H1 (cell line): ENCODE data around the gene SYNDIG1. TPM values are rescaled to one million over a fixed set of nuclear protein-coding genes. Genes with fewer than 3 reads are reported as not detected.
A peak's percentile ranks its signal among the peaks of the same experiment; 100 is the strongest.

ENCODE experiments used
- CTCF ChIA-PET: fragments of 300-600 bp; sonication (Branson Sonifier 250); formaldehyde crosslinking; loops from one replicate; lab custom pipeline; 2021; ENCODE audit not compliant: partially characterized antibody; lab: Charles Lee
- POLR2A ChIA-PET: fragments of 300-600 bp; sonication (Branson Sonifier 250); formaldehyde crosslinking; loops from one replicate; lab custom pipeline; 2021; ENCODE audit warnings: inconsistent platforms; ENCODE audit not compliant: partially characterized antibody; lab: Charles Lee
- DNase-seq, 2 experiments: peaks; one replicate each; pipeline versions ENCODE4 v3.0.0 to v3.0.0-alpha.2; 2010 to 2022; ENCODE audit warnings: low spot score in 2 of 2, low read depth in 1 of 2, mixed read lengths in 1 of 2
- FAIRE-seq: peaks from 2 replicates; lab custom pipeline; 2011; peaks lifted over from hg19 to GRCh38; lab: Jason Lieb, UNC
- H2AFZ ChIP-seq: 2 replicates; pipeline ENCODE4 v1.8.1; 2012; ENCODE audit warnings: low read length, inconsistent platforms
- H2AK5ac ChIP-seq: 2 replicates; pipeline ENCODE4 v1.6.1; 2013; ENCODE audit warnings: low read depth, low read length
- H2BK120ac ChIP-seq: replicated peaks from 2 replicates; pipeline ENCODE3; 2013; ENCODE audit warnings: low read depth, low read length, inconsistent platforms
- H2BK12ac ChIP-seq: 2 replicates; pipeline ENCODE4 v1.6.1; 2013; ENCODE audit warnings: low read depth, low read length
- H2BK15ac ChIP-seq: 2 replicates; pipeline ENCODE4 v1.6.1; 2013; ENCODE audit warnings: low read length
- H2BK20ac ChIP-seq: 2 replicates; pipeline ENCODE4 v1.6.1; 2013; ENCODE audit warnings: low read length
- H2BK5ac ChIP-seq: 2 replicates; pipeline ENCODE4 v1.6.1; 2013; ENCODE audit warnings: low read depth, low read length
- H3K14ac ChIP-seq: 2 replicates; pipeline ENCODE4 v1.6.1; 2013; ENCODE audit warnings: inconsistent platforms; ENCODE audit not compliant: insufficient read length
- H3K18ac ChIP-seq: 2 replicates; pipeline ENCODE4 v1.6.1; 2013; ENCODE audit warnings: low read length; ENCODE audit errors: extremely low read depth
- H3K23ac ChIP-seq: 2 replicates; pipeline ENCODE4 v1.6.1; 2013; ENCODE audit warnings: inconsistent platforms; ENCODE audit not compliant: insufficient read length
- H3K23me2 ChIP-seq: 2 replicates; pipeline ENCODE4 v1.6.1; 2013; ENCODE audit warnings: low read depth, low read length
- H3K27ac ChIP-seq: 2 replicates; pipeline ENCODE4 v1.6.1; 2011; ENCODE audit warnings: low read depth, low read length, inconsistent platforms
- H3K27me3 ChIP-seq, 4 experiments: replicated peaks in 1 of 4; 1 replicate in 1 of 4; 2 replicates in 3 of 4; pipeline versions ENCODE4 v1.6.1 to v1.8.1; 2011 to 2013; ENCODE audit warnings: low read length in 3 of 4, mild to moderate bottlenecking in 3 of 4, inconsistent platforms in 2 of 4, mixed read lengths in 2 of 4, moderate library complexity in 1 of 4; ENCODE audit not compliant: control insufficient read depth in 3 of 4, insufficient read depth in 3 of 4; ENCODE audit errors: extremely low read depth in 1 of 4
- H3K36me3 ChIP-seq, 4 experiments: 2 replicates each; pipeline versions ENCODE4 v1.6.1 to v1.8.1; 2011 to 2013; ENCODE audit warnings: mild to moderate bottlenecking in 4 of 4, low read length in 3 of 4, moderate library complexity in 2 of 4, control low read depth in 1 of 4, inconsistent platforms in 1 of 4; ENCODE audit not compliant: insufficient read depth in 4 of 4, control insufficient read depth in 2 of 4
- H3K4ac ChIP-seq: replicated peaks from 2 replicates; pipeline ENCODE3; 2013; ENCODE audit warnings: low read length, low read depth, mixed read lengths, inconsistent platforms; ENCODE audit not compliant: insufficient read length
- H3K4me1 ChIP-seq, 4 experiments: replicated peaks in 1 of 4; 1 replicate in 1 of 4; 2 replicates in 3 of 4; pipeline versions ENCODE4 v1.6.1 to v1.8.1; 2011 to 2013; ENCODE audit warnings: low read length in 3 of 4, inconsistent platforms in 2 of 4, mixed read lengths in 1 of 4; ENCODE audit not compliant: insufficient read depth in 4 of 4, control insufficient read depth in 3 of 4
- H3K4me2 ChIP-seq, 2 experiments: 2 replicates each; pipeline versions ENCODE4 v1.6.1 to v1.8.1; 2011 to 2013; ENCODE audit warnings: low read depth in 2 of 2, low read length in 2 of 2, control low read depth in 1 of 2, inconsistent platforms in 1 of 2, mild to moderate bottlenecking in 1 of 2; ENCODE audit not compliant: insufficient read depth in 1 of 2
- H3K4me3 ChIP-seq, 4 experiments: fragments of 200-600, 300-600 bp in 1 of 4; sonication (generic), shearing (Covaris generic), sonication (Bioruptor Twin) in 1 of 4; 2 replicates each; pipeline versions ENCODE4 v1.5.1 to v1.8.1; 2011 to 2016; ENCODE audit warnings: low read length in 4 of 4, low read depth in 3 of 4, control low read depth in 2 of 4, inconsistent platforms in 2 of 4, mild to moderate bottlenecking in 2 of 4, mixed read lengths in 1 of 4, moderate library complexity in 1 of 4; ENCODE audit not compliant: insufficient read depth in 2 of 4; ENCODE audit errors: extremely low read depth in 1 of 4
- H3K56ac ChIP-seq: replicated peaks from 2 replicates; pipeline ENCODE3; 2013; ENCODE audit warnings: low read depth, mild to moderate bottlenecking, mixed read lengths, low read length, inconsistent platforms; ENCODE audit not compliant: insufficient read length
- H3K79me1 ChIP-seq: 2 replicates; pipeline ENCODE4 v1.6.1; 2013; ENCODE audit warnings: low read depth, low read length, control low read depth
- H3K79me2 ChIP-seq, 2 experiments: 2 replicates each; pipeline versions ENCODE4 v1.6.1 to v1.8.1; 2012 to 2013; ENCODE audit warnings: low read length in 2 of 2, mild to moderate bottlenecking in 2 of 2, inconsistent platforms in 1 of 2; ENCODE audit not compliant: insufficient read depth in 2 of 2, control insufficient read depth in 1 of 2
- H3K9ac ChIP-seq, 4 experiments: replicated peaks in 1 of 4; 1 replicate in 1 of 4; 2 replicates in 3 of 4; pipeline versions ENCODE4 v1.6.1 to v1.8.1; 2011 to 2013; ENCODE audit warnings: low read depth in 3 of 4, low read length in 3 of 4, control low read depth in 2 of 4, mild to moderate bottlenecking in 2 of 4, moderate library complexity in 2 of 4, inconsistent platforms in 1 of 4; ENCODE audit errors: extremely low read depth in 1 of 4
- H3K9me3 ChIP-seq, 2 experiments: 2 replicates each; pipeline versions ENCODE4 v1.6.1 to v1.8.1; 2012 to 2013; ENCODE audit warnings: mild to moderate bottlenecking in 2 of 2, moderate library complexity in 2 of 2, control low read depth in 1 of 2, inconsistent platforms in 1 of 2, low read depth in 1 of 2, low read length in 1 of 2, mixed read lengths in 1 of 2; ENCODE audit not compliant: insufficient read depth in 2 of 2
- H4K20me1 ChIP-seq, 2 experiments: replicated peaks in 1 of 2; 2 replicates each; pipeline versions ENCODE3 to v1.8.1; 2011 to 2013; ENCODE audit warnings: inconsistent platforms in 2 of 2, low read length in 2 of 2, mild to moderate bottlenecking in 1 of 2; ENCODE audit not compliant: insufficient read depth in 2 of 2, control insufficient read depth in 1 of 2
- H4K5ac ChIP-seq: 2 replicates; pipeline ENCODE4 v1.6.1; 2013; ENCODE audit warnings: low read length, low read depth, mixed read lengths, inconsistent platforms; ENCODE audit not compliant: insufficient read length
- H4K8ac ChIP-seq: 2 replicates; pipeline ENCODE4 v1.8.0; 2013; ENCODE audit warnings: mild to moderate bottlenecking, moderate library complexity, low read length, inconsistent platforms; ENCODE audit not compliant: insufficient read depth; ENCODE audit errors: extremely low read depth
- H4K91ac ChIP-seq: replicated peaks from 2 replicates; pipeline ENCODE3; 2013; ENCODE audit warnings: low read length, mixed read lengths, inconsistent platforms; ENCODE audit not compliant: insufficient read length
- BACH1 ChIP-seq: IDR thresholded peaks from 2 replicates; pipeline ENCODE4 v1.6.1; 2012; ENCODE audit warnings: low read length, improper control_type of control experiment
- CREB1 ChIP-seq: IDR thresholded peaks from 2 replicates; pipeline ENCODE4 v1.6.1; 2012; ENCODE audit warnings: inconsistent platforms
- EP300 ChIP-seq, 2 experiments: IDR thresholded peaks; 1 replicate in 1 of 2; 2 replicates in 1 of 2; pipeline ENCODE4 v1.6.1; 2011 to 2012; ENCODE audit warnings: low read depth in 2 of 2, low read length in 2 of 2, mild to moderate bottlenecking in 2 of 2, borderline replicate concordance in 1 of 2, inconsistent platforms in 1 of 2, moderate library complexity in 1 of 2
- EZH2 ChIP-seq: fragments of 200-600 bp; sonication (generic); IDR thresholded peaks from 2 replicates; pipeline ENCODE4 v1.7.1; 2012; ENCODE audit warnings: low read depth, mild to moderate bottlenecking, moderate library complexity, low read length, inconsistent platforms; ENCODE audit not compliant: severe bottlenecking
- GABPA ChIP-seq: IDR thresholded peaks from 2 replicates; pipeline ENCODE4 v1.6.1; 2011; ENCODE audit warnings: mild to moderate bottlenecking, low read length, moderate library complexity, borderline replicate concordance; ENCODE audit not compliant: insufficient read depth
- JUN ChIP-seq: IDR thresholded peaks from 2 replicates; pipeline ENCODE4 v1.6.1; 2011; ENCODE audit warnings: low read depth, mild to moderate bottlenecking, improper control_type of control experiment, low read length
- JUND ChIP-seq: IDR thresholded peaks from 2 replicates; pipeline ENCODE4 v1.6.1; 2011; ENCODE audit warnings: mild to moderate bottlenecking, improper control_type of control experiment, low read length
- NANOG ChIP-seq: IDR thresholded peaks from 2 replicates; pipeline ENCODE4 v1.6.1; 2011; ENCODE audit warnings: low read length, low read depth, mild to moderate bottlenecking, inconsistent platforms; ENCODE audit not compliant: insufficient read depth, poor library complexity, severe bottlenecking
- PHF8 ChIP-seq: fragments of 200-600 bp; sonication (generic); conservative IDR thresholded peaks from 2 replicates; pipeline ENCODE4 v1.7.1; 2012; ENCODE audit warnings: low read depth, mild to moderate bottlenecking, inconsistent platforms, low read length, moderate library complexity
- RNF2 ChIP-seq: fragments of 200-900, 300-1000 bp; sonication (generic); IDR thresholded peaks from 2 replicates; pipeline ENCODE4 v1.7.1; 2016; ENCODE audit warnings: borderline replicate concordance, low read depth, mild to moderate bottlenecking, antibody characterized with exemption, low read length; ENCODE audit not compliant: poor library complexity, severe bottlenecking; ENCODE audit errors: missing control alignments
- SIX5 ChIP-seq: IDR thresholded peaks from 2 replicates; pipeline ENCODE4 v1.6.1; 2011; ENCODE audit warnings: mild to moderate bottlenecking, low read depth, low read length
- SP2 ChIP-seq: IDR thresholded peaks from 2 replicates; pipeline ENCODE4 v1.6.1; 2012; ENCODE audit warnings: mild to moderate bottlenecking, low read length, inconsistent platforms
- SRF ChIP-seq: IDR thresholded peaks from 2 replicates; pipeline ENCODE4 v1.6.1; 2011; ENCODE audit warnings: mild to moderate bottlenecking, low read depth, low read length, moderate library complexity
- WGBS, 2 experiments: shearing (Covaris generic) in 1 of 2; methylation state at CpG; one replicate each; pipeline versions ENCODE4 v1.1.6 to v1.1.7; 2013 to 2015; ENCODE audit warnings: low lambda C conversion rate in 2 of 2, mixed read lengths in 2 of 2, inconsistent platforms in 1 of 2, low coverage in 1 of 2, missing lambda C conversion rate in 1 of 2; ENCODE audit not compliant: insufficient replicate concordance in 2 of 2, insufficient coverage in 1 of 2, insufficient read length in 1 of 2; ENCODE audit errors: extremely low coverage in 1 of 2, missing lambda C conversion rate in 1 of 2; 5-methylcytosine and 5-hydroxymethylcytosine counted together
- polyA plus RNA-seq, 7 experiments: library from polyadenylated mRNA; depleted of rRNA in 3 of 7; stranded (reverse) in 5 of 7; unstranded in 2 of 7; fragments of >200 nt in 5 of 7; fragments of 200-250 nt in 2 of 7; gene quantifications; 1 replicate in 5 of 7; 2 replicates in 1 of 7; 4 replicates in 1 of 7; pipeline versions ENCODE4 v1.2.1 to v1.2.3, GENCODE V29; 2011 to 2013; ENCODE audit warnings: missing spikeins in 2 of 7, mixed read lengths in 2 of 7
- total RNA-seq: library from RNA; stranded (reverse); fragmentation: NEBNext Ultra II Directional; extraction: Animal tissue kit (Norgen Biotek cat#: 25700); gene quantifications from 2 replicates; pipeline ENCODE4 v1.2.1, GENCODE V29; 2021

SYNDIG1 gene
- total and polyA plus RNA-seq, 2 of the 8 experiments (the other 6 are each of a cell fraction or from before 2014, with no cell fraction given): 6.5 to 7.8 TPM

GRCh38 chr20:24462460-24463010 lies 6.9 kb upstream of the SYNDIG1 start:
- Histone ChIP-seq H3K9ac (no peak overlapping the region), H2BK20ac (no peak overlapping the region), H3K79me1 (no peaks in the 10 kb centered on the region), H3K23ac (no peak overlapping the region), H3K79me2 (no peaks in the 10 kb centered on the region), H3K4me2 (peak overlapping the region; percentile 36 to 48), H3K27ac (no peak overlapping the region), H4K8ac (no peak overlapping the region), H3K14ac (no peak overlapping the region), H3K56ac (no peak overlapping the region), H2AK5ac (no peak overlapping the region), H3K4me3 (peak overlapping the region in 2 of 4 experiments; percentile 2 to 11; a peak in 3 of 8 replicates), H2BK15ac (no peak overlapping the region), H2AFZ (no peak overlapping the region), H2BK12ac (no peak overlapping the region), H3K9me3 (no peaks in the 10 kb centered on the region), H3K36me3 (no peaks in the 10 kb centered on the region), H3K4me1 (peaks cover 16 to 30% (median 16%) of the 10 kb centered on the region in 4 experiments), H3K4ac (peak overlapping the region; percentile 23), H4K5ac (no peak overlapping the region), H2BK5ac (peak overlapping the region; percentile 7; the same call in 1 of the 2 replicates), H4K91ac (peak overlapping the region; percentile 17), H4K20me1 (no peaks in the 10 kb centered on the region), H3K23me2 (no peaks in the 10 kb centered on the region; the same call in 1 of the 2 replicates), H2BK120ac (peak overlapping the region; percentile 76), H3K18ac (no peak overlapping the region; the same call in 1 of the 2 replicates), H3K27me3 (peaks cover 0 to 13% (median 1%) of the 10 kb centered on the region in 4 experiments; a peak in 4 of 7 replicates)
- DNase-seq: no peak
- POLR2A ChIA-PET: no interaction called here
- CTCF ChIA-PET: interaction anchor here (0.6 to 1.3 kb wide), 3 partner anchors 64 to 254 kb away, joined by 3 to 4 read pairs (median 3); no protein-coding TSS in a partner anchor
- 25% methylated on average over 4 of the region's 4 CpGs; no CpG with 5 or more reads in 1 of the 2 experiments for WGBS, 2 experiments
- FAIRE-seq: peak; percentile 86
- TF ChIP-seq BACH1 (no peak), SIX5 (no peak), RNF2 (no peak), EP300 (IDR thresholded peaks at IDR 0.05; ENCODE audit: borderline replicate concordance in 1 of 2, low read depth in 2 of 2, low read length in 2 of 2) (no peak), SRF (no peak), SP2 (no peak), CREB1 (no peak), PHF8 (no peak), JUN (no peak), JUND (no peak), GABPA (no peak), EZH2 (no peak), NANOG (peak; percentile 53)
